ENCODE data around the gene TUNAR.

DNA sequence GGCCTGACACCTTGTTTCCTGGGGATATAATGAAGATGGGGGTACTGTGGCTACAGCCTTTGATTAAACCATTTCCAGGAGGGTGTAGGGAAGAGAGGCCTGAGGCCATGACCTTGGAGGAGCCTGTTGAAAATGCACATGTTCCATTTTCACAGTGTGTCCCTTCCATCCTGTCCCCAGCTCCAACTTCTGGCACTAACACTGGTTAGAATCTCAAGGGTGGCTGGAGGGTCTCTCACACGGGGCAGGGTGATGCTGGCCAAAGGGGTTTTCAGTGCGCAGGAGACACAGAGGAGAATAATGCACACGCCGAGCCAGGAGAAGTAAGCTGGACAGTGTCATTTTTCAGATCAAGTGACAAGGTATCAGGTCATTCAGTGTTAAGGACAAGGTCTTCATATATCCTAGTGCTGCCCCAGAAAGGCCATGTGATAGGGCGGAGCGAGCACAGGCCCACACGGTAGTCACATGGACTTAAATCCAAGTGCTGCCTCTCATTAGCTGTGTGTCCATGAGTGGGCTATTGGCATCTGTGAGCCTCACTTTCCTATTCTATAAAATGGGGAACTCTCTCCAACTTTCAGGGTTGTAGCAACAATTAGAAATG, 36.4 kb upstream of the TUNAR start:
- TF ChIP-seq, protein P1, sequence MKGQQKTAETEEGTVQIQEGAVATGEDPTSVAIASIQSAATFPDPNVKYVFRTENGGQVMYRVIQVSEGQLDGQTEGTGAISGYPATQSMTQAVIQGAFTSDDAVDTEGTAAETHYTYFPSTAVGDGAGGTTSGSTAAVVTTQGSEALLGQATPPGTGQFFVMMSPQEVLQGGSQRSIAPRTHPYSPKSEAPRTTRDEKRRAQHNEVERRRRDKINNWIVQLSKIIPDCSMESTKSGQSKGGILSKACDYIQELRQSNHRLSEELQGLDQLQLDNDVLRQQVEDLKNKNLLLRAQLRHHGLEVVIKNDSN (IDR thresholded peaks at IDR 0.05): no peak
- TF ChIP-seq MAX (IDR thresholded peaks at IDR 0.05): no peak
- TF ChIP-seq TEAD4 (IDR thresholded peaks at IDR 0.05): no peak
- TF ChIP-seq TCF12 (IDR thresholded peaks at IDR 0.05; ENCODE audit: low read depth): no peak
- TF ChIP-seq EP300 (IDR thresholded peaks at IDR 0.05; ENCODE audit: borderline replicate concordance): no peak
- no peak for TF ChIP-seq YY1 (IDR thresholded peaks at IDR 0.05; ENCODE audit: low read depth)
- no peak for TF ChIP-seq CEBPB (IDR thresholded peaks at IDR 0.05)
- TF ChIP-seq, protein P2, sequence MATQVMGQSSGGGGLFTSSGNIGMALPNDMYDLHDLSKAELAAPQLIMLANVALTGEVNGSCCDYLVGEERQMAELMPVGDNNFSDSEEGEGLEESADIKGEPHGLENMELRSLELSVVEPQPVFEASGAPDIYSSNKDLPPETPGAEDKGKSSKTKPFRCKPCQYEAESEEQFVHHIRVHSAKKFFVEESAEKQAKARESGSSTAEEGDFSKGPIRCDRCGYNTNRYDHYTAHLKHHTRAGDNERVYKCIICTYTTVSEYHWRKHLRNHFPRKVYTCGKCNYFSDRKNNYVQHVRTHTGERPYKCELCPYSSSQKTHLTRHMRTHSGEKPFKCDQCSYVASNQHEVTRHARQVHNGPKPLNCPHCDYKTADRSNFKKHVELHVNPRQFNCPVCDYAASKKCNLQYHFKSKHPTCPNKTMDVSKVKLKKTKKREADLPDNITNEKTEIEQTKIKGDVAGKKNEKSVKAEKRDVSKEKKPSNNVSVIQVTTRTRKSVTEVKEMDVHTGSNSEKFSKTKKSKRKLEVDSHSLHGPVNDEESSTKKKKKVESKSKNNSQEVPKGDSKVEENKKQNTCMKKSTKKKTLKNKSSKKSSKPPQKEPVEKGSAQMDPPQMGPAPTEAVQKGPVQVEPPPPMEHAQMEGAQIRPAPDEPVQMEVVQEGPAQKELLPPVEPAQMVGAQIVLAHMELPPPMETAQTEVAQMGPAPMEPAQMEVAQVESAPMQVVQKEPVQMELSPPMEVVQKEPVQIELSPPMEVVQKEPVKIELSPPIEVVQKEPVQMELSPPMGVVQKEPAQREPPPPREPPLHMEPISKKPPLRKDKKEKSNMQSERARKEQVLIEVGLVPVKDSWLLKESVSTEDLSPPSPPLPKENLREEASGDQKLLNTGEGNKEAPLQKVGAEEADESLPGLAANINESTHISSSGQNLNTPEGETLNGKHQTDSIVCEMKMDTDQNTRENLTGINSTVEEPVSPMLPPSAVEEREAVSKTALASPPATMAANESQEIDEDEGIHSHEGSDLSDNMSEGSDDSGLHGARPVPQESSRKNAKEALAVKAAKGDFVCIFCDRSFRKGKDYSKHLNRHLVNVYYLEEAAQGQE (IDR thresholded peaks at IDR 0.05; ENCODE audit: low read depth): no peak

Data from Ishikawa (cell line).